HG03280 (cell line): ENCODE measurements around the gene KIF2C.
"Not testable (repeated sequence)": the region's sequence is repeated elsewhere in the genome, so short reads cannot be mapped to it uniquely, and the experiment has no call there.

Experiments used
- ATAC-seq: cut with Tn5 transposase; IDR thresholded peaks from one replicate; pipeline ENCODE4 v1.9.1; 2021; ENCODE audit warnings: mild to moderate bottlenecking, moderate library complexity; ENCODE audit not compliant: unreplicated experiment

Gene KIF2C

DNA sequence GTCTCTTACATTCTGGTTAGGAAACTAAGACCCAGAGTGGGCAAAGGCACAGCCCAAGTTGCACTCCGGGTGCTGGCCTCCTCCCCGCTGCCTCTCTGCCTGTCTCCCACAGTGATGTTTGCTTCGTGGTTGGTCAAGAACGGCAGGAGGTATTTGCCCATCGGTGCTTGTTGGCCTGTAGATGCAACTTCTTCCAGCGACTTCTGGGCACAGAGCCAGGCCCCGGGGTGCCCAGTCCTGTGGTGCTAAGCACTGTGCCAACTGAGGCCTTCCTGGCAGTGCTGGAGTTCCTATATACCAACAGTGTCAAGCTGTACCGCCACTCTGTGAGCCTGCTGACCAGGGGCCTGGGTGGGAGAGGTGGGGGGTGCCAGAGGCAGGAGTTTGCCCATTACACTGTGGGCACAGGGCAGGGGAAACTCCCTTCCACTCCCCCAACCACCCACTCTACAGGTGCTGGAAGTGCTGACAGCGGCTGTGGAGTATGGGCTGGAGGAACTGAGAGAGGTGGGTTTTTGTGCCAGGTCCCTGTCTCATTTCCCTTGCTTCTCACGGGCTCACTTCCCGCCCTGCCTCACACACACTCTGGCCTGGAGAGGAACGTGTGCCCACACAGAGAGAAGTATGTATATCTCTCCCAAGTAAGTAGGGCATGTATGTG lies 70.6 kb downstream of the KIF2C start:
- no peak for ATAC-seq

- not testable (repeated sequence) for ATAC-seq
These were observed 71.1 kb downstream of the KIF2C start for GRCh38 chr1:44810762-44811105.

DNA sequence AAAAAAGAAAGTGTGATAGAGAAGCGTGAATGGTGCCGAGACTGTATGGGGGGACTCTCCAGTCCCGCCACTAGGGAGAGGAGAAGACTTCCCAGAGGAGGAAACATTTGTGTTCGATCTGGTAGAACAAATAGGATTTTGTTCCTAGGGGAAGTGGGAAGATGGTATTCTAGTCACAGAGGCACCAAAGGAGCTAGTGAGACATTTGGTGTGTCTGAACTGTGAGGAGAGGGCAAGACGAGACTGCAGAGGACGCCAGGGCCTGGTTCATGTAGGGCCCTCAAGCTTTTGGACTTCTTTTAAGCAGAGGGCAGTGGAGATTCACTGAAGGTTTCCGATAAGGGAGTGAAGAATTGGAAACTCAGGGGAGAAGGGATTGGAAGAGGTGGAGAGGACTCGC lies 71.6 kb downstream of the KIF2C start:
- ATAC-seq: no peak

DNA sequence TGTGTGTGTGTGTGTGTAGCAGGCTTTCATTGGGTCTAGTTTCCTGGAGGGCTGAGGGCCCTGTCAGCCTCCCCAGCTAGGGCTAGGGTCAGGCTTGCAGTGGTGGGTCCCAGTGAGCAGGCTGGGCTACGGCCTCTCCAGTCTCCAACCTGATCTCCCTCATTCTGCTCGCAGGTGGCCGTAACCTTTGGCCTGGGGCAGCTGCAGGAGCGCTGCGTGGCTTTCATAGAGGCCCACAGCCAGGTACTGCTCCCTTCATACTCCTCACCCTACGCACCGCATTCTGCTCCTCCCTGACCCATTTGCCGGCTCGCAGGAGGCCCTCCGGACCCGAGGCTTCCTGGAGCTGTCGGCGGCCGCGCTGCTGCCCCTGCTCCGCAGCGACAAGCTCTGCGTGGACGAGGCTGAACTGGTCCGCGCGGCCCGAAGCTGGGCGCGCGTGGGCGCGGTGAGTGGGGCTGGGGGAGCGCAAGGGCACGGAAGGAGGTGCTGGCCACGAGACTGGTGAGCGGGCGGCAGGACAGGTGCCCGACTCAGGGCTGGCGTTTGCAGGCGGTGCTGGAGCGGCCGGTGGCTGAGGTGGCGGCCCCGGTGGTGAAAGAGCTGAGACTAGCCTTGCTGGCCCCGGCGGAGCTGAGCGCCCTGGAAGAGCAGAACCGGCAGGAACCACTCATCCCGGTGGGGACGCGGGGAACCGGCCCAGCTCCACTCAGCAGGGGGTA lies 73.3 kb downstream of the KIF2C start:
- no peak for ATAC-seq

DNA sequence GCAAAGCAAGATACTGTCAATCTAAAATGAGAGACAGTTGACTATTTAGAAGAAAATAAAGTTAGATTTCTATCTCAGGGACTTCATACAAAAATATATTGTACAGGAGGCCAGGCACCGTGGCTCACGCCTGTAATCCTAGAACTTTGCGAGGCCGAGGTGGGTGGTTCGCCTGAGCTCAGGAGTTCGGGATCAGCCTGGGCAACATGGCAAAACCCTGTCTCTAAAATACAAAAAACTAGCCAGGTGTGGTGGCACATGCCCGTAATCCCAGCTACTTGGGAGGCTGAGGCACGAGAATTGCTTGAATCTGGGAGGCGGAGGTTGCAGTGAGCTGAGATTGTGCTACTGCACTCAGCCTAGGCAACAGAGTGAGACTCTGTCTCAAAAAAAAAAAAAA lies 76.3 kb downstream of the KIF2C start:
- ATAC-seq: not testable (repeated sequence)

DNA sequence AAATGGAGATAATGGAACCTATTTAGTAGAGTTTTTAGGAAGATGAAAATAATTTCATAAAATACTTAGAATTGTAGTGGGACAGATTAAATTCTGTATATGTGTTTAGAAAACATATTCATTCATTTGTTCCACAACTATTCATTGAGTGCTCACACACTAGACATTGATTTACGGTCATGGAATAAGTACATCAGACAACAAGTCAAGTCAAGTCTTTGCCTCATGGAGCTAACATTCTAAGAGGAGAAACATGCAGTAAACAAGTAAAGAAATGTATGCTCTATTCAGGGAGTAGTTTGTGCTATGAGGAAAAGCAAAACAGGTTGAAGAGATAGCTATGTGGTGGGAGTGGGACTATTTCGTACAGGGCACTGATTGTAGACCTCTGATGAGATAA lies 77.7 kb downstream of the KIF2C start:
- no peak for ATAC-seq
